ENCODE measurements around the gene FMO3. TPM values are rescaled to one million over a fixed set of nuclear protein-coding genes. Genes with fewer than 3 reads are reported as not detected.

The FMO3 gene
- total and polyA plus RNA-seq, 2 donors (not counting 3 experiments of a cell fraction or from before 2014, with no cell fraction given): not detected

DNA sequence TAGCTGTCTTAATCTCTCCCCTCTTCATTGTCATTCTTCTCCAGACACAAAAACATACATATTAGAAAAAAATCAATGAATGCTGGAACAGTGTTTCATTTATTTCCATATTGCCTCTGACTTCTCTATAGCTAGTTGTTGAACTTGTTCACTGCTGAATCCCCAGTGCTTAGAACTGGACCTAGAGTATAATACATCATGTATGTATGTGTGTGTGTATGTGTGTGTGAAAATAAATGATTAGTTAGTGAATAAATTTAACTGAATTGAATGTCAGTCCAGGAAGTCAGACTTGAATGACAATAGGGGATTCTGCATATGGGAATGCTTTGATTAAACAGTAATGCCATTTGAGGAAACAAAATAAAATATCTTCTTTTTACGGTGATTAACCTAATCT lies 36.4 kb downstream of the FMO3 start:
- DNase-seq (ENCODE audit: low read depth, low spot score): no peak
- no TSS peak for BruUV-seq (replicated peaks)
- CTCF ChIA-PET: no interaction called here
- Histone ChIP-seq H4K20me1 (replicated peaks; ENCODE audit: control insufficient read depth, extremely low read depth, insufficient read depth, low read length) (no peaks in the 10 kb centered on the region), H3K4me2 (ENCODE audit: insufficient read depth, low read length) (no peak overlapping the region), H3K79me2 (ENCODE audit: control insufficient read depth, insufficient read depth, low read length) (no peaks in the 10 kb centered on the region), H3K9me1 (replicated peaks; ENCODE audit: control insufficient read depth, extremely low read depth, insufficient read depth, low read length) (no peaks in the 10 kb centered on the region), H3K27me3 (ENCODE audit: control insufficient read depth in 2 of 2, insufficient read depth in 2 of 2, low read length in 2 of 2) (no peaks in the 10 kb centered on the region), H3K9me3 (replicated peaks; ENCODE audit: control insufficient read depth, insufficient read depth, low read length) (no peaks in the 10 kb centered on the region), H3K36me3 (ENCODE audit: control insufficient read depth in 2 of 2, extremely low read depth in 1 of 2, insufficient read depth in 2 of 2, low read length in 2 of 2) (no peaks in the 10 kb centered on the region), H3K4me1 (ENCODE audit: control insufficient read depth, extremely low read depth, insufficient read depth, low read length) (no peaks in the 10 kb centered on the region), H3K27ac (ENCODE audit: insufficient read depth, low read depth, low read length) (no peak overlapping the region), H3K9ac (replicated peaks; ENCODE audit: extremely low read depth, insufficient read depth, low read length) (no peak overlapping the region), H2AFZ (ENCODE audit: low read depth, low read length) (no peak overlapping the region), H3K4me3 (replicated peaks in 1 of 3; ENCODE audit: insufficient read depth in 1 of 3, low read depth in 1 of 3, low read length in 3 of 3) (no peak overlapping the region)
- POLR2A ChIA-PET: no interaction called here
- TF ChIP-seq, protein P1, sequence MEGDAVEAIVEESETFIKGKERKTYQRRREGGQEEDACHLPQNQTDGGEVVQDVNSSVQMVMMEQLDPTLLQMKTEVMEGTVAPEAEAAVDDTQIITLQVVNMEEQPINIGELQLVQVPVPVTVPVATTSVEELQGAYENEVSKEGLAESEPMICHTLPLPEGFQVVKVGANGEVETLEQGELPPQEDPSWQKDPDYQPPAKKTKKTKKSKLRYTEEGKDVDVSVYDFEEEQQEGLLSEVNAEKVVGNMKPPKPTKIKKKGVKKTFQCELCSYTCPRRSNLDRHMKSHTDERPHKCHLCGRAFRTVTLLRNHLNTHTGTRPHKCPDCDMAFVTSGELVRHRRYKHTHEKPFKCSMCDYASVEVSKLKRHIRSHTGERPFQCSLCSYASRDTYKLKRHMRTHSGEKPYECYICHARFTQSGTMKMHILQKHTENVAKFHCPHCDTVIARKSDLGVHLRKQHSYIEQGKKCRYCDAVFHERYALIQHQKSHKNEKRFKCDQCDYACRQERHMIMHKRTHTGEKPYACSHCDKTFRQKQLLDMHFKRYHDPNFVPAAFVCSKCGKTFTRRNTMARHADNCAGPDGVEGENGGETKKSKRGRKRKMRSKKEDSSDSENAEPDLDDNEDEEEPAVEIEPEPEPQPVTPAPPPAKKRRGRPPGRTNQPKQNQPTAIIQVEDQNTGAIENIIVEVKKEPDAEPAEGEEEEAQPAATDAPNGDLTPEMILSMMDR (IDR thresholded peaks at IDR 0.05; ENCODE audit: extremely low read depth in 1 of 2, insufficient read depth in 1 of 2, low read depth in 1 of 2, low read length in 2 of 2): no peak
- no peak for TF ChIP-seq POLR2AphosphoS5 (IDR thresholded peaks at IDR 0.05; ENCODE audit: insufficient read depth, low read depth, low read length)
- no peak for TF ChIP-seq POLR2A (IDR thresholded peaks at IDR 0.05; ENCODE audit: low read depth, low read length)
- no peak for TF ChIP-seq JUN (IDR thresholded peaks at IDR 0.05; ENCODE audit: borderline replicate concordance, insufficient read depth, insufficient read length, low read depth)
- TF ChIP-seq EZH2 (IDR thresholded peaks at IDR 0.05; ENCODE audit: borderline replicate concordance, low read depth, low read length, severe bottlenecking): no peak
- TF ChIP-seq FOS (IDR thresholded peaks at IDR 0.05; ENCODE audit: borderline replicate concordance, insufficient read depth, low read length): no peak
- TF ChIP-seq GATA2 (IDR thresholded peaks at IDR 0.05; ENCODE audit: insufficient read depth, insufficient read length, low read depth, low read length): no peak
- TF ChIP-seq, protein P2, sequence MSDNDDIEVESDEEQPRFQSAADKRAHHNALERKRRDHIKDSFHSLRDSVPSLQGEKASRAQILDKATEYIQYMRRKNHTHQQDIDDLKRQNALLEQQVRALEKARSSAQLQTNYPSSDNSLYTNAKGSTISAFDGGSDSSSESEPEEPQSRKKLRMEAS (IDR thresholded peaks at IDR 0.05; ENCODE audit: insufficient read depth, insufficient read length): no peak
- TF ChIP-seq MYC (IDR thresholded peaks at IDR 0.05; ENCODE audit: low read depth, low read length): no peak
- intact Hi-C loops (cut with micrococcal nuclease) (no loop called here), dilution Hi-C loops (cut with MboI; ENCODE audit: extremely low pct_ligation_motif_present, low sequenced_read_pairs) (no loop called here)
- no peak for FAIRE-seq
